Liver (tissue), 9 donors: ENCODE measurements around the gene CHAD. TPM values are rescaled to one million over a fixed set of nuclear protein-coding genes. Genes with fewer than 3 reads are reported as not detected.

Source experiments
- DNase-seq: peaks from one replicate; pipeline ENCODE4 v3.0.0-alpha.2; 2017; ENCODE audit warnings: low spot score
- H3K27ac ChIP-seq, 2 donors: one replicate each; pipeline ENCODE4 v1.7.0; 2013; ENCODE audit warnings: inconsistent platforms in 2 of 2, low read length in 2 of 2, control low read depth in 1 of 2, low read depth in 1 of 2, mild to moderate bottlenecking in 1 of 2
- H3K27me3 ChIP-seq, 4 donors: one replicate each; pipeline versions ENCODE4 v1.6.1 to v1.7.0; 2013; ENCODE audit warnings: low read length in 3 of 4, inconsistent platforms in 1 of 4, mild to moderate bottlenecking in 1 of 4, moderate library complexity in 1 of 4; ENCODE audit not compliant: control insufficient read depth in 4 of 4, insufficient read depth in 4 of 4
- H3K36me3 ChIP-seq, 4 donors: one replicate each; pipeline versions ENCODE4 v1.6.1 to v1.7.0; 2013; ENCODE audit warnings: low read length in 3 of 4, mild to moderate bottlenecking in 3 of 4, low read depth in 1 of 4, moderate library complexity in 1 of 4; ENCODE audit not compliant: control insufficient read depth in 4 of 4, insufficient read depth in 3 of 4
- H3K4me1 ChIP-seq, 4 donors: one replicate each; pipeline versions ENCODE4 v1.6.1 to v1.7.0; 2013; ENCODE audit warnings: low read length in 3 of 4, mild to moderate bottlenecking in 3 of 4, moderate library complexity in 1 of 4; ENCODE audit not compliant: control insufficient read depth in 4 of 4, insufficient read depth in 4 of 4
- H3K4me3 ChIP-seq, 3 donors: one replicate each; pipeline versions ENCODE4 v1.6.1 to v1.7.0; 2013; ENCODE audit warnings: low read length in 3 of 3, control low read depth in 1 of 3, low read depth in 1 of 3, mild to moderate bottlenecking in 1 of 3
- H3K9ac ChIP-seq, 2 donors: one replicate each; pipeline ENCODE4 v1.7.0; 2013; ENCODE audit warnings: low read length in 2 of 2, mild to moderate bottlenecking in 2 of 2, moderate library complexity in 2 of 2, control low read depth in 1 of 2, low read depth in 1 of 2
- H3K9me3 ChIP-seq, 4 donors: one replicate each; pipeline versions ENCODE4 v1.6.1 to v1.7.0; 2013; ENCODE audit warnings: low read length in 3 of 4; ENCODE audit not compliant: control insufficient read depth in 4 of 4
- ATF3 ChIP-seq: IDR thresholded peaks from 2 replicates; pipeline ENCODE4 v1.6.1; 2016; ENCODE audit warnings: antibody characterized with exemption
- CTCF ChIP-seq: fragments of 150-350 bp; IDR thresholded peaks from 2 replicates; pipeline ENCODE4 v1.5.1; 2017; ENCODE audit warnings: improper control_type of control experiment, low read depth, low read length; ENCODE audit not compliant: missing input control
- EGR1 ChIP-seq, 2 donors: IDR thresholded peaks; 2 replicates each; pipeline ENCODE4 v1.6.1; 2016 to 2018; ENCODE audit warnings: antibody characterized with exemption in 2 of 2, low read depth in 2 of 2
- FOXA2 ChIP-seq: IDR thresholded peaks from 2 replicates; pipeline ENCODE4 v1.6.1; 2016; ENCODE audit warnings: antibody characterized with exemption
- HNF4A ChIP-seq, 2 donors: conservative IDR thresholded peaks; 2 replicates each; pipeline ENCODE4 v1.6.1; 2016; ENCODE audit warnings: antibody characterized with exemption in 2 of 2, mild to moderate bottlenecking in 2 of 2
- HNF4G ChIP-seq: IDR thresholded peaks from 2 replicates; pipeline ENCODE4 v1.6.1; 2016; ENCODE audit warnings: antibody characterized with exemption
- JUND ChIP-seq, 2 donors: IDR thresholded peaks; 2 replicates each; pipeline ENCODE4 v1.6.1; 2016; ENCODE audit warnings: antibody characterized with exemption in 2 of 2
- MAX ChIP-seq: IDR thresholded peaks from 2 replicates; pipeline ENCODE4 v1.6.1; 2016; ENCODE audit warnings: antibody characterized with exemption
- NR2F2 ChIP-seq: IDR thresholded peaks from 2 replicates; pipeline ENCODE4 v1.6.1; 2016; ENCODE audit warnings: antibody characterized with exemption
- RAD21 ChIP-seq, 2 donors: IDR thresholded peaks; 2 replicates each; pipeline ENCODE4 v1.6.1; 2016; ENCODE audit warnings: antibody characterized with exemption in 2 of 2, mild to moderate bottlenecking in 2 of 2
- REST ChIP-seq: IDR thresholded peaks from 2 replicates; pipeline ENCODE4 v1.6.1; 2016; ENCODE audit warnings: antibody characterized with exemption, mild to moderate bottlenecking
- RXRA ChIP-seq, 2 donors: IDR thresholded peaks; 2 replicates each; pipeline ENCODE4 v1.6.1; 2017 to 2018; ENCODE audit warnings: antibody characterized with exemption in 2 of 2, mild to moderate bottlenecking in 1 of 2
- SP1 ChIP-seq: IDR thresholded peaks from 2 replicates; pipeline ENCODE4 v1.6.1; 2018; ENCODE audit warnings: antibody characterized with exemption, mild to moderate bottlenecking
- TAF1 ChIP-seq: conservative IDR thresholded peaks from 2 replicates; pipeline ENCODE4 v1.6.1; 2016; ENCODE audit warnings: antibody characterized with exemption, mild to moderate bottlenecking
- ZBTB33 ChIP-seq: IDR thresholded peaks from 2 replicates; pipeline ENCODE4 v1.6.1; 2016; ENCODE audit warnings: antibody characterized with exemption
- WGBS: extraction: QIAGEN DNeasy Blood & Tissue Kit; methylation state at CpG from one replicate; pipeline ENCODE4 v1.1.7; 2013; 5-methylcytosine and 5-hydroxymethylcytosine counted together
- polyA plus RNA-seq, 2 donors: library from polyadenylated mRNA; stranded (reverse) in 1 of 2; unstranded in 1 of 2; fragments of 200-250 nt in 1 of 2; fragments of >200 nt in 1 of 2; fragmentation: Nextera tagmentation in 1 of 2; extraction: Ambion mirVana in 1 of 2; gene quantifications; one replicate each; pipeline versions ENCODE4 v1.2.1 to v1.2.3, GENCODE V29; 2013 to 2015
- total RNA-seq, 2 donors: library from RNA; depleted of rRNA; stranded (reverse); fragments of >200 nt; gene quantifications; one replicate each; pipeline ENCODE4 v1.2.3, GENCODE V29; 2014
- donor health status: healthy.
- donor health status: healthy.
- donor health status: healthy.
- donor health status: healthy.
- donor health status: healthy.

CHAD gene
- total and polyA plus RNA-seq, 4 donors = 0.51 to 3.3 (median 2.3) TPM

- no peaks in the 10 kb centered on the region for H3K27me3 ChIP-seq
- 98% methylated on average over 8 of the region's 8 CpGs for WGBS
Measured at GRCh38 chr17:50495918-50496317, 27.2 kb upstream of the CHAD start.

More at GRCh38 chr17:50495918-50496317, 27.2 kb upstream of the CHAD start:
- Histone ChIP-seq H3K9ac (no peak overlapping the region), H3K36me3 (no peaks in the 10 kb centered on the region), H3K4me1 (no peaks in the 10 kb centered on the region), H3K4me3 (no peak overlapping the region), H3K9me3 (no peaks in the 10 kb centered on the region), H3K27ac (no peak overlapping the region)
- no peak for DNase-seq
- TF ChIP-seq SP1 = no peak
- no peak for TF ChIP-seq EGR1 (IDR thresholded peaks at IDR 0.05; ENCODE audit: low read depth in 2 of 2)
- TF ChIP-seq JUND (IDR thresholded peaks at IDR 0.05) = no peak
- no peak for TF ChIP-seq ZBTB33
- no peak for TF ChIP-seq HNF4G
- no peak for TF ChIP-seq FOXA2
- TF ChIP-seq RXRA (IDR thresholded peaks at IDR 0.05) = no peak
- no peak for TF ChIP-seq RAD21 (IDR thresholded peaks at IDR 0.05)
- TF ChIP-seq ATF3 = no peak
- TF ChIP-seq HNF4A (conservative IDR thresholded peaks at IDR 0.05) = no peak
- TF ChIP-seq REST = no peak
- TF ChIP-seq CTCF = no peak
- TF ChIP-seq TAF1 = no peak
- TF ChIP-seq NR2F2 = no peak
- no peak for TF ChIP-seq MAX
